Measurements from ENCODE around the gene BCL11B.

Gene BCL11B

DNA sequence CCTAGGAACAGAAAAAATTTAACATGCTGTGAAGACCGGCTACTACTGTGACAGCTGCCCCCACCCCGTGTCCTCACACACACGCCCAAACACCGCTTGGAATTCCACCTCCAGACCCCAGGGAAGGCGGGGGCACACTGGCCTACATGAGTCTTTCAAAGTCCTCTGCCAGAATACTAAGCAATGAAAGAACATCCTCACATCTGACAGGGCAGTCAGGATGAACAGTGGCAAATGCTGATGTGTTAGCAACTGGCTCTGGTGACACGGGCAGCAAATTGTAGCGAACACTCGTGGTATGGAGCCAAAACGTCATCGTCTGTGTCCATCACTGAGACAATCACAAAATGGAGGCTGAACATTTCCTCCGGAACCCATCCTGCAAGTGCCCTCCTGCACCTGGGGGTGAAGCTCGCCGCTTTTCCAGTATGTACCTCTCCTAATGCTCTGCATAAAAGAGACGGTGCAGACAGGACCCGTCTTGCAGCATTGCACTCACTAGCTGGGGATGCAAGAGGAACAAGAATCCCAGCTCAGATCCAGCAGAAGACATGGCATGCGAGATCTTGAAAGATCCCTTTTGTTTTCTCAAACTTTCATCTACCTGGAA, 94.8 kb downstream of the BCL11B start:
- no peak for DNase-seq

DNA sequence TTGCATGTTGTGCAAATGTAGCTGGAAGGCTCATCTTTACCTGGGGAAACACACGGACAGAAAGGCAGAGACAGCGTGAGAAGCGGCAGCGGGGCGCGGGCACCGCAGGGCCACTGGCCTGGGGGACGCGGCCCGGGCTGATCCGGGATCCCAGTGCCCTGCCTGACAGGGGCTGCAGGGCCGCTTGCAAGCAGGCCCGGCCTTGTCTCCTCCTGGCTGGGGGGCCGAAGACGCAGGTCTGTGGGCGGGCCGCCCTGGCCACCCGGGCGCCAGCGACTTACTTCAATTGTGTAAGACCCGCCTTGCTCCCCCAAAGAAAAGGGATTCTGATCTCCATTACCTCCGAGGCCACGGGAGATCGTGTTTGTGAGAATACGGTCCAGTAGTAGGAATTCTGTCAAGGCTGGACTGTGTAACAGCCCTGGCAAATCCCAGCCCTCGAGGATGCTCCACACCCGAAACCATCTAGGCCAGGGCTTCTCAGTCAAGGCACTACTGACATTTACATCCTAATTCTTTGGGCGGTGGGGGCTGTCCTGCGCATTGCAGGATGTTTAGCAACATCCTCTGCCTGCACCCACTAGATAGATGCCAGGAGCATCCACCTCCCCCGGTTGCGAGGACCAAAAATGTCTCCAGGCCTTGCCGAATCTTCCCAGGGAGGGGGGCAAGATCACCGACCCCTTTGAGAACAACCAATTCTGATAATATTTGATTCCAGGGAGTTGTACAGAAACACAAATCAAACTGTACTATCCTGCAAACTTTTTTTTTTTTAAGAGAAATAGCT, 95.6 kb downstream of the BCL11B start:
- DNase-seq = no peak

DNA sequence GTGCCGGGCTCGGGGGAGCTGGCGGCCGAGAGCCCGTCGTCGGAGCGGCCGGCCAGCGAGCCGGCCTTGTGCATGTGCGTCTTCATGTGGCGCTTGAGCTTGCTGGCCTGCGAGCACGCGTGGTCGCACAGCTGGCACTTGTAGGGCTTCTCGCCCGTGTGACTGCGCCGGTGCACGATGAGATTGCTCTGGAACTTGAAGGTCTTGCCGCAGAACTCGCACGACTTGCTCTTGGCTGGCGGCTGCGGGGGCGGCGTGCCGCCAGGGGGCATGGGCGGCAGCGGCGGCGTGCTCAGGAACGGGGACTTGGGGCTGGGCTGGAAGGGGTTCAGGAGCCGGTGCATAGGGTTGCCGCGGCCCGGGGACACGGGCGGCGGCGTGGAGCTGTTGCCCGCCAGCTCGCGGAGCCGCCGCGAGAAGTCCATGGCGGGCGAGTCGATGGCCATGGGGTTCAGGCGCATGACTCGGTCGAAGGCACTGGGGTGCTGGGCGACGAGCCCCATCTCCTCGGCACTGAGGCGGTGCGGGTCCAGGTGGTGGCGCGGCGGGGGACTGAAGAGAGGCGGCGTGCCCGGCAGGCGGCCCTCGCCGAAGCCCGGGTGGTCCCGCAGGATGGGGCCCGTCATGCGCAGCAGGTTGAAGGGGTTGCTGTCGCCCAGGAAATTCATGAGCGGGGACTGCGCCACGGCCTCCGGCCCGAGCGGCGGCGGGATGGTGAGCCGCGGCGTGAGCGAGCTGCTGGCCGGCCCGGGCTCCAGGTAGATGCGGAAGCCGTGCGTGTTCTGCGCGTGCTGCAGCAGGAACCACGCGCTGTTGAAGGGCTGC, 96.5 kb downstream of the BCL11B start:
- DNase-seq = no peak

DNA sequence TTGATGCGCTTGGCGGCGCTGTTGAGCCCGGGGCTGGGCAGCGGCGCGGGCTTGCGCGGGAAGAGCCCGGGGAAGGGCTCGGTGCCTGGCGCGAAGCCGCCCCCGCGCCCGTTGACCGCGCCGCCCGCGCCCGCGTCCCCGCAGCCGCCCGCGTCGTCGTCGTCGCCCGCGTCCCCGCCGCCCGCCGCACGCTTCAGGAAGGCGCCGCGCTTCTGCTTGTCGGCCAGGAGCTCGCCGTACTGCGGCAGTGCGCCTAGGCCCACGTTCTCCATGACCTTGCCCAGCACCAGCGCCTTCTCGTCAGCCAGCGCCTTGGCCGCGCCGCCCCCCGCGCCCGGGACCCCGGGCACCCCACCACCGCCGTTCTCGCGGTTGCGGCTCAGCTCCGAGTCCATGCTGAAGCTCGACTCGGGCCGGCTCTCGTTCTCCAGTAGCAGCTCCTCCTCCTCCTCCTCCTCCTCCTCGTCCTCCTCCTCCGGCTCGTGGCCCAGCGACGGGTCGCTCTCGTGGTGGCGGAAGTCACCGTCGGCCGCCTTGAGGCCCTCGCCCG, 97.2 kb downstream of the BCL11B start:
- DNase-seq = no peak

DNA sequence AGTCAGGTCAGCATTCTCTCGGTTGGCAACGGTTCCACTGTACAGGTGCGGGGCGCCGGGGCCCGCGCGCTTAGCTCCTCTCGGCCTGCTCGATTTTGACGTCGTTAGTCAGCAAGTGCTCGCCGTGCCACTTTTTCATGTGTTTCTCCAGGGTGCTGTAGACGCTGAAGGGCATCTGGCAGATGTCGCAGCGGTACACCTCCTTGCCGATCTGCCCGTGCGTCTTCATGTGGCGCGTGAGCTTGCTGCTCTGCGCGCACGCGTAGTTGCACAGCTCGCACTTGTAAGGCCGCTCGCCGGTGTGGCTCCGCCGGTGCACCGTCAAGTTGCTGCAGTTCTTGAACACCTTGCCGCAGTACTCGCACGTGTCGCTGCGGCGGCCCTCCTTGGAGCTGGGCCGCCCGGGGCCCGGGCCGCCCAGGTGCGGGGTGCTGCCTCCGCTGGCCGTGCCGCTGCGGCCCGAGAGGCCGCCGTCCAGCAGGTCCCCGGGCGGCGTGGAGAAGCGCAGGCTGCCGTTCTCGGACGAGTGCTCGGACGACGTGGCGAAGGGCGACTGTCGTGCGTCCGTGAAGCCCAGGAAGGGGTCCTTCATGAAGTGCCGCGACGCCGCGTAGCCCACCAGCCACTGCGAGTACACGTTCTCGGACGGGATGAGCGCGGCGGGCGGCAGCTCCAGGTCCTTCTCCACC, 97.8 kb downstream of the BCL11B start:
- no peak for DNase-seq

- DNase-seq = no peak
Observed at GRCh38 chr14:99173506-99173905, 98.5 kb downstream of the BCL11B start.

- DNase-seq = no peak
Observed at GRCh38 chr14:99173086-99173485, 98.9 kb downstream of the BCL11B start.

DNA sequence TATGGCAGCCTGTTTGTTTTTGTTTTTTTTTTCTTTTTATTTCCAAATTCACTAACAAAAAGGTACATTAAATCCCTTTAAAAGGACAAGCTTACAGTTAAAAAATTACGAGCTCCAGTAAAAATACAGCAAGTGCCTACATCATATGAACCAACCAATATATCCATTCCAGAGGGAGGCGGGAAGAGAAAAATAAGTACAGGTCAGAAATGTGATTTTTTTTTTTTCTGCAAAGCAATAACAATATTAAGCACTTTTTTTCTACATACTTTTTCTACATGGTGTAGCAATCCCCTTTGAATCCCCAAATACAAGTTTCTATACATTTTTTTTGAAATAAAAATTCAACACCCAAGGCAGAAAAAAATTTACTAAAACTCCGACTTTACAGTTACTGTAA, 100.6 kb downstream of the BCL11B start:
- DNase-seq = no peak

DNA sequence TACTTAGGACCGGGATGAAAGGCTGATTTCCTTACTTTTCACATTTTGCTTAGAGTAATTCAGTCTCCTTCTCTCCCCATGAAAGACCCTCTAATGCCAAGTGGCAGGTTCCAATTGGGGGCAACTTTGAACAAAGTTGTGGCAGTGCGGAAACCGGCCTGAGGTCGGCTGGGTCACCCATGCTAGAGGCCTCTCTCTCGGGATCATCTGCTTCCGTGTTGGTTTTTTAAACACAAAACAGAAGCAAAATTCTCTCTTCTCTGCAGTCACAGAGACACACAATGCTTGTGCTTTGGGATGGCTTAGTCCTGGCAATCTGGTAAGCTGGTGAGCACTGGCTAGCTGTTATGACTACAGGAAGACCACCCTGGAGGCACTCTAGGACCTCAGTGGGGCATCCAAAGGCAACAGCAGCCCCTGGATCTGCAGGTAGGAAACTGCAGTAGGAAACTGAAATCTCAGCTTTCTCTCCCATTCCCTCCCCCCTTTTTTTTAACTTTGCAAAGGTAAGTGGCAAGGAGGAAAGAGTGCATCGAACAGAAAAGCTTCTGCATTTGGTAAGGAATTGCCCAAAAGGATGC, 102.1 kb downstream of the BCL11B start:
- DNase-seq = no peak

GRCh38 chr14:99168330-99168729, 103.7 kb downstream of the BCL11B start:
- no peak for DNase-seq

- no peak for DNase-seq
Observed at GRCh38 chr14:99166506-99166905, 105.5 kb downstream of the BCL11B start.

GRCh38 chr14:99164712-99165111, 107.3 kb downstream of the BCL11B start:
- DNase-seq = no peak

- no peak for DNase-seq
Observed at GRCh38 chr14:99163446-99163845, 108.6 kb downstream of the BCL11B start.

DNA sequence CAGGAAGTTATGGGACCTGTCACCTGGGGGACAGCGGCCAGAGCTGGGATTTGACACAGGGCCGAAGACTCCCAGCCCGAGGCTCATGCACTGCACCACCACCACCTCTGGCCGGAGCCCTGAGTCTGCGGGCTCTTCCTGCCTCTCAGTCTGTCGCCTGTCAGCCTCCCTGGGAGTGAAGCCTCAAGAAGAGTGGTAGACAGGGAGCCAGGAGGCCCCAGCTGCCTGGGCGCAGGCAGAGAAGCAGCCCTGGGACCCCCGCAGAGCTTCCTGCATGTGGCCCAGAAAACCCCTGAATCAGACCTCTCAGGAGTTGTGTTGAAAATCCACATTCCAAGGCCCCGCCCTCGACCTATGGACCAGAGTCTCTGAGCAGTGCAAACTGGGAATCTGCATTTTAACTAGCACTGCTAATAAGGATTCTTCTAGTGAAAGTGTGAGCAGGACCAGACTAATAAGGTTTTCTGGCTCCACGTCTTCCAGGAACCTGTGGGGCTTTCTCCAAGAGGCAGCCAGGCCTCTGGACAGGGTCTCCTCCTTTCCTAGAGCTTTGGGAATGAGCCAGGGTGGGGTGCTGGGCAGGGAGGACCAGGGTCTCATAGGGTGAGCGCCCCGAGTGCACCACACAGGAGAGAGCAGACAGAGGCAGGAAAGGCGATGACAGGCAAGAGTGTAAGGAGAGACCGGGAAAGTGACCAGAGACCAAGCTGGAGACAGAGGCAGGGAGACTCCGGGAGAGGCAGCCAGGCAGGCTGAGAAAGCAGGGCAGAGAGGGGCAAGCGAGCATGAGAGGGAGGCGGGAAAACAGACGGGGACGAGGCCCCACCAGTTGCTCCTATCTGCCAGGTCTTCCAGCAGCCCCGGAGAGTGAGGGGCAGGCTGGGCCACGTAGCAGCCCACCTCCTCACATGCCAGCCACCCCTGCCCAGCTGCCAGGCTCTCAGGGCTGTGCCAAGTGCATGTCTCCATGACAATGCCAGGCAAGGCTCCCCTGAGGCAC, 112.4 kb downstream of the BCL11B start:
- DNase-seq = no peak

- no peak for DNase-seq
Observed at GRCh38 chr14:99158646-99159165, 113.3 kb downstream of the BCL11B start.

DNA sequence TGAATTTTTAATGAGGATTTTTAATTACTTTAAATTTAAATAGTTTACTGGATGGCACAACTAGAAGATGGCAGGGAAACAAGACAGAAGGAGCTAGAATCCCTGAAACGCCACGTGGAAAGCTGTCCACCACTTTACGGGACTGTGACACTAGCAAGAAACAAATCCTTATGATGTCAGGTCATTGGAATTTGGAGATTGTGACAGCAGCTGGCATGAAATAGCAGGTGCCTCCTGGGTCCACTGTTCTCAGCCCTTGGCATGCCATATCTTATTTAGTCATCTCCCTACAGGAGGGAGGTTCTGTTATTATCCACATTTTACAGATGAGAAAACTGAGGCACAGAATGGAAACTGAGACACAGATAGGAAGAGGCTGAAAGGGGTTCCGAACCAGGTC, 113.8 kb downstream of the BCL11B start:
- DNase-seq = no peak

DNA sequence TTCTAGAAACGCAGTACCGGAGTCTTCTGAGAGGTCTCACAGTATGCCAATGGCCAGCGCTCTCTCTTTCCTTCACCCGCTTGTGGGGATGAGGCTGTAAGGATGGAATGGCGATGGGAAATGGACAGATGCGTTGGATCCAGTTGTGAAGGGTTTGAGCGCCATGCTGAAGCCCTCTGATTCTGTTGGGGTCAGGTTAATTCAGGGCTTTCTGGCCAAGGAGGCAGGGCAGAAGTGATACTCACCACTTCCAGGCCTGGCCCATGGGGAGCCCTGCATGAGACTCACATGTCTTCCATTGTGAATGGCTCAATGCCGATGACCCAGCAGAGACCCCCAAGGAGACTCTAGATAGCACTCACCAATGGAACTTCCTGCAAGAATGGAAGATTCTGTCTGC, 114.3 kb downstream of the BCL11B start:
- no peak for DNase-seq

DNA sequence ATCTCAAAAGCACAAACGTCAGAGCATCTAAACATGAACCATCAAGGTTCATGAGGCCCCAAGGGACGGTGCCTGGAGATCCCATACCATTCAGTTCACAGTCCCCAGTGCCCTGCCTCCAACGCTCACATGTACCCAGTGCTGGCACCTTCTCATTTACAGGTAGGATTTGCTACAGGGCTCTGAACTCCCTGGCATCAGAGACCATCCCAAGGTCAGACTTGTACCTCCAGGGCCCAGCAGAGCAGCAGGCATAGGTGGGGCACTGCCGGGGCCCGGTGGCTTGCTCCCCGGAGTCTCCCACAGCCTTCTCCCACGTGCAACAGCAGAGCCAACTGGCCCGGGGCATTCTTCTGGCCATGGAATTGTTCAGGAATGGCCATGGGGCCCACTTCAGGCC, 114.8 kb downstream of the BCL11B start:
- DNase-seq = no peak

DNA sequence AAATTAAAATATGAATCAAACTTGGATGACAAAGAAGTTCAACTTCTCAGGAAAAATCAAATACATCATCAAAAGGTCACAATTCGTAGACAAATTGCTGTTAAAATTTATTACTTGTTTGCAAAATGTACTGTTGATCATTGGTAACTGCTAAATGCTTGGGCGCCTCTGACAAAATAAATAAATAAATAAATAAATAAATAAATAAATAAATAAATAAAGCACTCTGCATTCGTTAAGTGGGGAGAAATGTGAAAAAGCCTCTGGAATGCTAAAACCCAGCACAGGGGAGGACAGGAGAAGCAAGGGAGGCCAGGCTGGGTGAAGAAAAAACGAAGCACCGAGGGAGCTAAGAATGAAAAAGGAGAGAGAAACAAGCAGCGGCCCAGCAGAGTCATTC, 115.2 kb downstream of the BCL11B start:
- DNase-seq = no peak

GRCh38 chr14:99156090-99156425, 115.9 kb downstream of the BCL11B start:
- no peak for DNase-seq

All from activated naive CD4-positive, alpha-beta T cell treated with anti-CD3 and anti-CD28 coated beads, Interleukin-2, amount 50 U/mL, for 16 hours (primary cell).